ENCODE results near the gene SNX25. TPM values are rescaled to one million over a fixed set of nuclear protein-coding genes. Genes with fewer than 3 reads are reported as not detected.

The SNX25 gene
- total RNA-seq, 1 donor from 2014 or later: 53.1 TPM

DNA sequence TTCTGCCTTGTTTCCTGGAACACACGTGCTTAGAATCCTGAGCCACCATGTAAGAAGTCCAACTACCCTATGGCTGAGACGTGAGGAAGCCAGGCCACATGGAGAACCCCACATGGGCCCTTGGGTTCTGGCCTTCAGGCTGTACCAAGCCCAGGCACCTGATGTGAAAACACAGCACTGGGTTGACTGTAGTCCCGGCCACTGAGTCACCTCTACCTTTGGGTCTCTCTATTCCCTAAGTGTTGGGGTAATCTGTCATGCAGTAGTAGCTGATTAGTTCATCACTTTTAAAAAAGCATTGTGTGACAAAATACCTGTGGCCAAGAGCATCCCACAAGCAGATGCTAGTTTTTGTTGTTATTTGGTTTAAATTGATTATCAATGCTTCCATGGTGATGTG is 29.9 kb upstream of the SNX25 start:
- H3K27ac Mint-ChIP-seq: no peak overlapping the region
- TF ChIP-seq, protein P1, sequence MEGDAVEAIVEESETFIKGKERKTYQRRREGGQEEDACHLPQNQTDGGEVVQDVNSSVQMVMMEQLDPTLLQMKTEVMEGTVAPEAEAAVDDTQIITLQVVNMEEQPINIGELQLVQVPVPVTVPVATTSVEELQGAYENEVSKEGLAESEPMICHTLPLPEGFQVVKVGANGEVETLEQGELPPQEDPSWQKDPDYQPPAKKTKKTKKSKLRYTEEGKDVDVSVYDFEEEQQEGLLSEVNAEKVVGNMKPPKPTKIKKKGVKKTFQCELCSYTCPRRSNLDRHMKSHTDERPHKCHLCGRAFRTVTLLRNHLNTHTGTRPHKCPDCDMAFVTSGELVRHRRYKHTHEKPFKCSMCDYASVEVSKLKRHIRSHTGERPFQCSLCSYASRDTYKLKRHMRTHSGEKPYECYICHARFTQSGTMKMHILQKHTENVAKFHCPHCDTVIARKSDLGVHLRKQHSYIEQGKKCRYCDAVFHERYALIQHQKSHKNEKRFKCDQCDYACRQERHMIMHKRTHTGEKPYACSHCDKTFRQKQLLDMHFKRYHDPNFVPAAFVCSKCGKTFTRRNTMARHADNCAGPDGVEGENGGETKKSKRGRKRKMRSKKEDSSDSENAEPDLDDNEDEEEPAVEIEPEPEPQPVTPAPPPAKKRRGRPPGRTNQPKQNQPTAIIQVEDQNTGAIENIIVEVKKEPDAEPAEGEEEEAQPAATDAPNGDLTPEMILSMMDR (IDR thresholded peaks at IDR 0.05): no peak
- CTCF ChIA-PET: no interaction called here
- H3K27me3 Mint-ChIP-seq: no peaks in the 10 kb centered on the region
- POLR2A ChIA-PET: no interaction called here
- peaks cover 17% of the 10 kb centered on the region for H3K36me3 Mint-ChIP-seq (ENCODE audit: low read depth)
- ATAC-seq (ENCODE audit: low read depth): no peak
- H3K4me1 Mint-ChIP-seq: no peaks in the 10 kb centered on the region
- H3K4me3 Mint-ChIP-seq: no peak overlapping the region
- intact Hi-C loops (cut with micrococcal nuclease): no loop called here
- H3K9me3 Mint-ChIP-seq: no peaks in the 10 kb centered on the region
- DNase-seq: no peak

DNA sequence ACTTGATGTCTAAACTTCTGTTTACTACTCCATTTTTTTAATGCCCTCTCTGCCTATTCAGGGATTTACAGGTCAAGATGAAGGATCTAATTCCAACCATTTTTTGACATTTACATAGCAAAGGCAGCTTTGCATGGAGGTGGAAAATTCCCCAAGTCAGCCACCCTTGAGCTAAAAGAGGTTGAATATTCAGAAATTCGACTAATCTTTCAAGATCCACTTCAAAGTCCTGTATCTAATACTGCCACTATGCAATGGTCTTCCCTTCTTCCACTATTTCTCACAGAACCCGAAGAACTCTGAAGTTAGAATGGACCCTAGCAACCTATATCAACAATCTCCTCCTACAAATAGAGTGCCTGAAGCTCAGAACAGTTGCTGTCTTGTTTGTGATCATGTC is 27.2 kb upstream of the SNX25 start:
- Mint-ChIP-seq H3K4me1 (peaks cover 9% of the 10 kb centered on the region), H3K27ac (no peak overlapping the region), H3K27me3 (no peaks in the 10 kb centered on the region), H3K9me3 (no peaks in the 10 kb centered on the region), H3K36me3 (ENCODE audit: low read depth) (peaks cover 11% of the 10 kb centered on the region), H3K4me3 (no peak overlapping the region)
- intact Hi-C loops (cut with micrococcal nuclease): loop anchor here (5.0 kb wide), 1 partner anchor 1340 kb away; no protein-coding TSS in a partner anchor
- POLR2A ChIA-PET: no interaction called here
- DNase-seq (no peak), ATAC-seq (ENCODE audit: low read depth) (no peak)
- TF ChIP-seq, protein P1 (IDR thresholded peaks at IDR 0.05): no peak
- CTCF ChIA-PET: interaction anchor here (1.4 to 3.0 kb wide), 4 partner anchors 20 to 142 kb away, joined by 3 to 32 read pairs (median 6); no protein-coding TSS in a partner anchor

DNA sequence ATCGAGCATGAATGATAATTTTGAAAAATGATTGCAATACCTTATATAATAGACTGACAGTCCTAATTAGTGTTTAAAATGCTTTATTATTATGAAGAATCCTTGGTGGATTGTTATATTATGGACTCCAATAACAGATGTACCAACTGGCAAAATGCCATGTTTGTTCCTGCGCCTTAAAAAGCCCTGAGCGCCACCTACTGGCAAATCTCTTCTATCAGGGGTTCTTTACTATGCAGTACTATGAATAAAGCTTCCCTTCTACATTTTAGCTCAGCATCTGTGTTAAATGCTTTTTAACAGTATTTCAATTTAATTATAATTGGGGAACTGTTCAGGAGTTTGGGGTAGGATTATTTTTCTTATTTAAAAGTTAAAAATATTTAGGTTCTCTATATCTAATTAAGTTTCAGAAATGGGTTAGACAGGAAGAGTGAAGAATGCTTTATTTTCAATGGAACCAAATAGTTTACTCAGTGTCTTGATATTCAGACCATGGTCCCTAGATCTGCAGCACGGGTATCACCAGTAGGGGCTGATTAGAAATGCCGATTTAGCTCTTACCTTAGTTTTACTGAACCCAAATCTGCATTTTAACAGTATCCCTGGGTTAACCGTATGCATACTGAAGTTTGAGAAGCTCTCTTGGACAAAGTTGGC is 25.6 kb upstream of the SNX25 start:
- no peaks in the 10 kb centered on the region for H3K27me3 Mint-ChIP-seq
- POLR2A ChIA-PET: interaction anchor here (0.9 kb wide), 2 partner anchors 40 to 213 kb away, joined by 3 read pairs; partner anchors contain the start of genes ANKRD37 and LRP2BP
- TF ChIP-seq, protein P1 (IDR thresholded peaks at IDR 0.05): peak; percentile 72
- DNase-seq: no peak
- H3K4me3 Mint-ChIP-seq: no peak overlapping the region
- H3K27ac Mint-ChIP-seq: no peak overlapping the region
- peaks cover 9% of the 10 kb centered on the region for H3K4me1 Mint-ChIP-seq
- intact Hi-C loops (cut with micrococcal nuclease): loop anchor here (1.0 to 5.0 kb wide), 4 partner anchors 40 to 1341 kb away; partner anchors contain the start of gene SLC25A4
- H3K9me3 Mint-ChIP-seq: no peaks in the 10 kb centered on the region
- H3K36me3 Mint-ChIP-seq (ENCODE audit: low read depth): peaks cover 18% of the 10 kb centered on the region
- peak; percentile 66 for ATAC-seq (ENCODE audit: low read depth)
- CTCF ChIA-PET: interaction anchor here (0.8 to 3.0 kb wide), 14 partner anchors 9 to 178 kb away, joined by 3 to 32 read pairs (median 6); partner anchors contain the start of genes SLC25A4 and SNX25

DNA sequence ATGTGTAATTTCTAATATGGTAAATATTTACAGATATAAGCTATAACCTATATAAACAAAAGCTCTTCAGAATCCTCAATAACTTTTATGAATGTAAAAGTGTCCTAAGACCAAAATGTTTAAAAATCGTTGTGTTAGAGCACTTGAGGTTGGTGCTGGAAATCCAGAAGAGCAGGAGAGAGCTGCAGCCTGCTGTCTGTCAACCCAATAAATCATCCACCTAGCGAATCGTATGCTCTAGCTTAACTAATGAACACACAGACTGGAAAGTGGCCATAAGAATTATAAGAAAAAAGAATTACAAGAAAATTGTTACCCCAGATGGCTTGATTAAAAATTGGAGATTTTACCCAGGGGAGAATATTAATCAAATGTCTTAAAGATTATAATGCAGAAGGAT is 22.6 kb upstream of the SNX25 start:
- Mint-ChIP-seq H3K27ac (no peak overlapping the region), H3K9me3 (no peaks in the 10 kb centered on the region), H3K4me1 (peaks cover 26% of the 10 kb centered on the region), H3K4me3 (no peak overlapping the region), H3K36me3 (ENCODE audit: low read depth) (peaks cover 30% of the 10 kb centered on the region), H3K27me3 (no peaks in the 10 kb centered on the region)
- TF ChIP-seq, protein P1 (IDR thresholded peaks at IDR 0.05): no peak
- intact Hi-C loops (cut with micrococcal nuclease): no loop called here
- ATAC-seq (ENCODE audit: low read depth): no peak
- ChIA-PET CTCF (interaction anchor here (0.7 kb wide), 1 partner anchor 53 kb away, joined by 3 read pairs; no protein-coding TSS in a partner anchor), POLR2A (no interaction called here)
- no peak for DNase-seq

DNA sequence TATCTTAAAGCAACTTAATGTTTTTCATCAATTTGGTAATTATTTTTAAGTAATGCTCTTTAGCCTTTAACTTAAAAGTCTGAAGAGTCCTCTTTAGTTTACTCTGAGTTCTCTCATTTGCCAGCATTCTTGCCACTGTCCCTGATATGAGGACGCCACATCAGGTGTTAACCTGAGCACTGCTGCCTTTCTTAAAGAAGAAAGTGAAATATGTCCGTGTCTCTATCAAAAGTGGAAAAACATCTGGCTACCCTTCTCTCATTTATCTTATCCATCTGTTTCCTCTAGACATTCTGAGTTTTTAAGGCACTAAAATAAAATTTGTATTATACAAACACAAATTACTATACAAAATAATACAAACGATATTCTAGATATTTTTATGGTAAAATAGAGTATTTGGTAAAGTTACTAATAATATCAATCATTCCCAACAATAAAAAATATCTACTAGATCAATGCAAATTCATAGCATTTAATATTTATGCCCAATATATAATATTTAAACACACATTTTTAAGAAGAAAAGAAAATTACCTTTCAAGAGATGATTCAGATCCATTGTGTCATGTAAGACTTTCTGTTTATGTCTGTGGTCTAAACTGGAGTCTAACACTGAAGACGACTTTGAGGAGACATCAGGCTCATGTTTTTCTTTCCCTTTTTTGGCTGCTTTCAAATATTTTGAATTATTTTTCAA is 19.6 kb upstream of the SNX25 start:
- TF ChIP-seq, protein P1 (IDR thresholded peaks at IDR 0.05): no peak
- DNase-seq: no peak
- Mint-ChIP-seq H3K36me3 (ENCODE audit: low read depth) (peaks cover 30% of the 10 kb centered on the region), H3K27ac (peak overlapping the region; percentile 5), H3K4me1 (peaks cover 35% of the 10 kb centered on the region), H3K9me3 (no peaks in the 10 kb centered on the region), H3K4me3 (no peak overlapping the region), H3K27me3 (no peaks in the 10 kb centered on the region)
- no peak for ATAC-seq (ENCODE audit: low read depth)
- ChIA-PET CTCF (no interaction called here), POLR2A (no interaction called here)
- intact Hi-C loops (cut with micrococcal nuclease): no loop called here

Measured in activated B cell treated with CpG ODN at 0.5 μM for 24 hours (primary cell).